Tibial artery (tissue), 4 donors: ENCODE data around the gene SEMA3D.

Experiments used
- DNase-seq, 2 donors: peaks; one replicate each; pipeline ENCODE4 v3.0.0-alpha.2; 2019
- H3K27ac ChIP-seq, 2 donors: fragments of 200-600 bp; sonication (generic) in 1 of 2; 1 replicate in 1 of 2; 2 replicates in 1 of 2; pipeline ENCODE4 v1.5.1; 2018 to 2019; ENCODE audit warnings: mild to moderate bottlenecking in 1 of 2
- H3K27me3 ChIP-seq, 2 donors: fragments of 200-600 bp; sonication (generic) in 1 of 2; one replicate each; pipeline versions ENCODE4 v1.5.1 to v1.6.0; 2016 to 2019
- H3K36me3 ChIP-seq, 3 donors: fragments of 200-600 bp; sonication (generic) in 2 of 3; one replicate each; pipeline ENCODE4 v1.5.1; 2016 to 2019; ENCODE audit warnings: mild to moderate bottlenecking in 2 of 3
- H3K4me1 ChIP-seq, 4 donors: fragments of 200-600 bp; sonication (generic) in 2 of 4; 1 replicate in 3 of 4; 2 replicates in 1 of 4; pipeline ENCODE4 v1.5.1; 2016 to 2019
- H3K4me3 ChIP-seq, 2 donors: fragments of 200-600 bp; sonication (generic) in 1 of 2; 1 replicate in 1 of 2; 2 replicates in 1 of 2; pipeline ENCODE4 v1.5.1; 2018 to 2019; ENCODE audit warnings: mild to moderate bottlenecking in 2 of 2
- H3K9me3 ChIP-seq, 3 donors: fragments of 200-600 bp; sonication (generic) in 1 of 3; one replicate each; pipeline ENCODE4 v1.5.1; 2016 to 2019
- intact Hi-C: fragments of 100-400 bp; cut with DNase I; formaldehyde crosslinking; loops from one replicate; pipeline ENCODE4 v1.15.0; 2023; ENCODE audit warnings: low total_unique reads
- TF ChIP-seq, protein P1 (sequence below), 2 experiments: fragments of 200-600 bp in 1 of 2; fragments of 450-650 bp in 1 of 2; IDR thresholded peaks; one replicate each; pipeline ENCODE4 v1.5.1; 2017 to 2019; ENCODE audit warnings: antibody characterized with exemption in 2 of 2, mild to moderate bottlenecking in 1 of 2, moderate library complexity in 1 of 2

The SEMA3D gene

DNA sequence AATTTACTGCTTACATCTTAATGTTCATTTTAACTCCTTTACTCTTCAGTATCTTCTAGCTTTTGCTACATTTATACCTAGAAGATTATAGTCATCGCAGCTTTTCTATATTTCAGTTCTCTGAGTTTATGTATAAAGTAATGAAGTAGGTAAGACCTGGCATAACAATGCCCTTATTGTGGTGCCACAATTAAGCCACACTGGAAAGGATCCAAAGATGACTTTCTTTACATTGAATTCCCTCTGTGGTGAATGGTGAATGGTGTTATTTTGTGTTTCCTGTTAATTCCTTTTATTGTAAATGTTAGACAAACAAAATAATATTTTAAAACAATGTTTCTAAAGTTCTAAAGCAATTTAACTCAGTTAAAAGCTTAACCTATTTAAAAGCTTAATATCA is 36.2 kb downstream of the SEMA3D start:
- intact Hi-C loops = no loop called here
- H3K4me3 ChIP-seq = no peak overlapping the region
- DNase-seq = no peak
- no peaks in the 10 kb centered on the region for H3K9me3 ChIP-seq
- H3K36me3 ChIP-seq = no peaks in the 10 kb centered on the region
- H3K27me3 ChIP-seq = no peaks in the 10 kb centered on the region
- H3K27ac ChIP-seq = no peak overlapping the region
- H3K4me1 ChIP-seq = no peaks in the 10 kb centered on the region
- TF ChIP-seq, protein P1, sequence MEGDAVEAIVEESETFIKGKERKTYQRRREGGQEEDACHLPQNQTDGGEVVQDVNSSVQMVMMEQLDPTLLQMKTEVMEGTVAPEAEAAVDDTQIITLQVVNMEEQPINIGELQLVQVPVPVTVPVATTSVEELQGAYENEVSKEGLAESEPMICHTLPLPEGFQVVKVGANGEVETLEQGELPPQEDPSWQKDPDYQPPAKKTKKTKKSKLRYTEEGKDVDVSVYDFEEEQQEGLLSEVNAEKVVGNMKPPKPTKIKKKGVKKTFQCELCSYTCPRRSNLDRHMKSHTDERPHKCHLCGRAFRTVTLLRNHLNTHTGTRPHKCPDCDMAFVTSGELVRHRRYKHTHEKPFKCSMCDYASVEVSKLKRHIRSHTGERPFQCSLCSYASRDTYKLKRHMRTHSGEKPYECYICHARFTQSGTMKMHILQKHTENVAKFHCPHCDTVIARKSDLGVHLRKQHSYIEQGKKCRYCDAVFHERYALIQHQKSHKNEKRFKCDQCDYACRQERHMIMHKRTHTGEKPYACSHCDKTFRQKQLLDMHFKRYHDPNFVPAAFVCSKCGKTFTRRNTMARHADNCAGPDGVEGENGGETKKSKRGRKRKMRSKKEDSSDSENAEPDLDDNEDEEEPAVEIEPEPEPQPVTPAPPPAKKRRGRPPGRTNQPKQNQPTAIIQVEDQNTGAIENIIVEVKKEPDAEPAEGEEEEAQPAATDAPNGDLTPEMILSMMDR (IDR thresholded peaks at IDR 0.05) = no peak

DNA sequence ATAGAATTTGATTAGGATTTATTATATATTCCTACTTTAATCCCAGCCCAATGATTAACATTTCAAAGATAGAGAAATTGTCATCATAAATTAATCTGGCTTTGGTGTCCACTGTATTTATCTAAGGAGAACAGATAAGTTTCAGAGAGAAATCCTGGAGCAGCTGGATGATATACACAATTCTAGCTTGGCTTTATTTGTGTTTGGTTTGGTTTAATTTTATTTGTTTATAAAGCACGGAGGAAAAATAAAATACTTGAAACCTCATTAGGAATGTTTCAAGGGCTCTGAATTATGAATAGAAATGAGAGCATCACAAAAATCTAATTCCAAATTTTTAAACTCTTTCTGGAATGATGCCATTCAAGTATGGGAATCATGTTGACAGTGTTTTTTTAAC is 42.1 kb downstream of the SEMA3D start:
- Histone ChIP-seq H3K4me1 (no peaks in the 10 kb centered on the region), H3K36me3 (no peaks in the 10 kb centered on the region), H3K27me3 (no peaks in the 10 kb centered on the region), H3K4me3 (no peak overlapping the region), H3K9me3 (no peaks in the 10 kb centered on the region), H3K27ac (no peak overlapping the region)
- intact Hi-C loops = no loop called here
- no peak for DNase-seq
- TF ChIP-seq, protein P1 (IDR thresholded peaks at IDR 0.05) = no peak

DNA sequence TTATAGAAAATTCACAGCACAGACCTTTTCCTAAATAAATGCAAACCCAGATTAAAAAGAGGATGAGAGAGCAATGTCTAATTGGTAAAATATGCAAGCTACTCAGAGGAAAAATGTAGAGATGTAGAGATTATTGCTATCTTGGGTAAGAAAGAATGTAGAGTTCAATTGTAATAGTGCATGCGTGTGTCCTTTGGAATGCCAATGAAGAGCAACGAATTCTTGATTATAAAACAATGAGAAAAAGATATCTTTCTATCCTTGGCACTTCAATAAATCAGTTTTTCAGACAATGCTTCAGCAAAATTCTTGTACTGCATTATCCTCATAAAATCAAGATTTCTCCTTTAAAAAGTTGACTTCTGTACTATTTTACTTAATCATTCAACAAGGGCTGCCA is 50.9 kb downstream of the SEMA3D start:
- no peaks in the 10 kb centered on the region for H3K4me1 ChIP-seq
- H3K27me3 ChIP-seq = no peaks in the 10 kb centered on the region
- intact Hi-C loops = no loop called here
- no peak for DNase-seq
- no peak overlapping the region for H3K4me3 ChIP-seq
- no peaks in the 10 kb centered on the region for H3K36me3 ChIP-seq
- no peaks in the 10 kb centered on the region for H3K9me3 ChIP-seq
- TF ChIP-seq, protein P1 (IDR thresholded peaks at IDR 0.05) = no peak
- H3K27ac ChIP-seq = no peak overlapping the region

DNA sequence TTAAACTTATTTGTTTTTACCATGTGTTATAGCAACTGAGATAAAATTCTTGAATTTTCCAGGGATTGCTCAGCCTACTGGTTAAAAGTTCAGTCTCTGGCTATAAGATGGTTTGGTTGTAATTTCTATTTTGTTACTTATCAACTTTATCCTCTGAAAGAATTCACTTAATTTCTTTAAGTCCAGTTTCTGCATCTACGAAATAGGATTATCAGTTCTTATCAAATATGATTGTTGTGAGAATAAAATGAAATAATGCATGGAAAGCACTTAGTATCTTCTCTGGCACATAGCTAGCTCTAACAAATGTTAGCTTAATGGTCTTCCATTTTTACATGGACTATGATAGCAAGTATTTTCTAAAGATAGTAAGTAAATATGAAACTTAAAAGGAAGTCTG is 53.3 kb downstream of the SEMA3D start:
- no peaks in the 10 kb centered on the region for H3K4me1 ChIP-seq
- no peaks in the 10 kb centered on the region for H3K36me3 ChIP-seq
- intact Hi-C loops = no loop called here
- TF ChIP-seq, protein P1 (IDR thresholded peaks at IDR 0.05) = no peak
- H3K9me3 ChIP-seq = no peaks in the 10 kb centered on the region
- no peak overlapping the region for H3K4me3 ChIP-seq
- no peak for DNase-seq
- no peak overlapping the region for H3K27ac ChIP-seq
- H3K27me3 ChIP-seq = no peaks in the 10 kb centered on the region

DNA sequence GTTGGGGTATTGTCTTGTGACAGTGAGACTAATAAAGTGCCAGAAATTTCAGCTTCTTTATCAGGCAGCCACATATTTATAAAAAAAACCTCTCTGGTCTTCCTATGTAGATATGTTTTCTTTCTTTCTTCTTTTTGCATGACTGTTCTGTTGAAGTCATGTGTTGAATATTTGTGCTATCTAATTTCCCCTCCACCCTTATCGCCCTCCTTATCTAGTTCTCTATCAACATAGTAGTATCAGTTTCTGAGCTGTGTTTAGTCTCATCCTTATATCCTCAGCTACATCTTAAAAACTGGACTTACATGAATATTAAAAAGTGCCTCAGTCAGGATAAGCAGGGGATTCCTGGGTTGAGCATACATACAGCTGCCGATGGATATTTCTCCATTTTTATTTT is 53.9 kb downstream of the SEMA3D start:
- no peaks in the 10 kb centered on the region for H3K36me3 ChIP-seq
- H3K9me3 ChIP-seq = no peaks in the 10 kb centered on the region
- no peak overlapping the region for H3K4me3 ChIP-seq
- no peak overlapping the region for H3K27ac ChIP-seq
- TF ChIP-seq, protein P1 (IDR thresholded peaks at IDR 0.05) = no peak
- no peaks in the 10 kb centered on the region for H3K4me1 ChIP-seq
- intact Hi-C loops = no loop called here
- no peaks in the 10 kb centered on the region for H3K27me3 ChIP-seq
- no peak for DNase-seq

DNA sequence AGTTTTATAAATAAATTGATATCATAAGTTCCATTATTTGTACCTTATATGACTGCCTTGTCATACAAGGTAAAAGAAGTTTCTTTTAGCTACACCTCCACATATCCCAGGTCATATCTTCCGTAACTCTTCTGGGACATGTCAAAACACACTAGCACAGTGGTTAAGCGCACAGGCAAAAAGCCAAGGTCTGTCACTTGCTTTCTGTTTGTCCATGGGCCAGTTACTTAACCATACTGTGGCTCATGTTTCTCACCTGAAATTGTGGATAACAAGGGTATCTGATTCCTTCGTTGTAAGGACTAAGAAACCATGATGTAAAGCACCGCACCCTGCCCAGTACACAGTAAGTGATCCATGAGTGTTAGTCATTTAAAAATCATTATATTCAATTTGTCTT is 56.2 kb downstream of the SEMA3D start:
- intact Hi-C loops = no loop called here
- TF ChIP-seq, protein P1 (IDR thresholded peaks at IDR 0.05) = no peak

More for the DNA sequence above, 56.2 kb downstream of the SEMA3D start:
- Histone ChIP-seq H3K4me3 (no peak overlapping the region), H3K27me3 (no peaks in the 10 kb centered on the region), H3K4me1 (no peaks in the 10 kb centered on the region), H3K36me3 (no peaks in the 10 kb centered on the region), H3K27ac (no peak overlapping the region), H3K9me3 (no peaks in the 10 kb centered on the region)
- DNase-seq = no peak
